BJ (cell line): ENCODE results near the gene PTPN5. TPM values are rescaled to one million over a fixed set of nuclear protein-coding genes. Genes with fewer than 3 reads are reported as not detected.

ENCODE experiments used
- CTCF ChIA-PET: fragments of 350-600 bp; formaldehyde crosslinking; extraction: SDS; loops from one replicate; lab custom pipeline; 2021; ENCODE audit warnings: antibody characterized with exemption, inconsistent platforms; lab: Yijun Ruan, JAX
- POLR2A ChIA-PET: fragments of 300-600 bp; sonication (Branson Sonifier 250); formaldehyde crosslinking; extraction: SDS; loops from one replicate; lab custom pipeline; 2021; ENCODE audit warnings: antibody characterized with exemption; lab: Charles Lee
- DNase-seq: peaks from one replicate; pipeline ENCODE4 v3.0.0-alpha.2; 2011; ENCODE audit warnings: low read depth
- H3K27me3 ChIP-seq: 2 replicates; pipeline ENCODE4 v1.6.0; 2011; ENCODE audit warnings: low read length; ENCODE audit not compliant: control insufficient read depth, insufficient read depth
- H3K36me3 ChIP-seq: 2 replicates; pipeline ENCODE4 v1.5.1; 2011; ENCODE audit warnings: low read length; ENCODE audit not compliant: control insufficient read depth, insufficient read depth
- H3K4me3 ChIP-seq: 2 replicates; pipeline ENCODE4 v1.5.1; 2011; ENCODE audit warnings: low read depth, mild to moderate bottlenecking, control low read depth, low read length
- polyA plus RNA-seq: library from polyadenylated mRNA; depleted of rRNA; stranded (reverse); fragments of >200 nt; gene quantifications from 2 replicates; pipeline ENCODE4 v1.2.3, GENCODE V29; 2011
- TF ChIP-seq, protein P1 (sequence below): IDR thresholded peaks from 2 replicates; pipeline ENCODE4 v1.5.1; 2011; ENCODE audit warnings: low read depth, mild to moderate bottlenecking, control low read depth, inconsistent platforms, low read length, moderate library complexity; ENCODE audit not compliant: insufficient read depth

Gene PTPN5
- polyA plus RNA-seq, 1 experiment = not detected

GRCh38 chr11:18780329-18780728 is 11.3 kb downstream of the PTPN5 start:
- Histone ChIP-seq H3K27me3 (no peaks in the 10 kb centered on the region), H3K36me3 (no peaks in the 10 kb centered on the region), H3K4me3 (no peak overlapping the region)
- ChIA-PET CTCF (interaction anchor here (0.6 to 7.7 kb wide), 5 partner anchors 15 to 240 kb away, joined by 3 to 72 read pairs (median 3); no protein-coding TSS in a partner anchor), POLR2A (no interaction called here)
- TF ChIP-seq, protein P1, sequence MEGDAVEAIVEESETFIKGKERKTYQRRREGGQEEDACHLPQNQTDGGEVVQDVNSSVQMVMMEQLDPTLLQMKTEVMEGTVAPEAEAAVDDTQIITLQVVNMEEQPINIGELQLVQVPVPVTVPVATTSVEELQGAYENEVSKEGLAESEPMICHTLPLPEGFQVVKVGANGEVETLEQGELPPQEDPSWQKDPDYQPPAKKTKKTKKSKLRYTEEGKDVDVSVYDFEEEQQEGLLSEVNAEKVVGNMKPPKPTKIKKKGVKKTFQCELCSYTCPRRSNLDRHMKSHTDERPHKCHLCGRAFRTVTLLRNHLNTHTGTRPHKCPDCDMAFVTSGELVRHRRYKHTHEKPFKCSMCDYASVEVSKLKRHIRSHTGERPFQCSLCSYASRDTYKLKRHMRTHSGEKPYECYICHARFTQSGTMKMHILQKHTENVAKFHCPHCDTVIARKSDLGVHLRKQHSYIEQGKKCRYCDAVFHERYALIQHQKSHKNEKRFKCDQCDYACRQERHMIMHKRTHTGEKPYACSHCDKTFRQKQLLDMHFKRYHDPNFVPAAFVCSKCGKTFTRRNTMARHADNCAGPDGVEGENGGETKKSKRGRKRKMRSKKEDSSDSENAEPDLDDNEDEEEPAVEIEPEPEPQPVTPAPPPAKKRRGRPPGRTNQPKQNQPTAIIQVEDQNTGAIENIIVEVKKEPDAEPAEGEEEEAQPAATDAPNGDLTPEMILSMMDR = no peak
- DNase-seq = no peak

DNA sequence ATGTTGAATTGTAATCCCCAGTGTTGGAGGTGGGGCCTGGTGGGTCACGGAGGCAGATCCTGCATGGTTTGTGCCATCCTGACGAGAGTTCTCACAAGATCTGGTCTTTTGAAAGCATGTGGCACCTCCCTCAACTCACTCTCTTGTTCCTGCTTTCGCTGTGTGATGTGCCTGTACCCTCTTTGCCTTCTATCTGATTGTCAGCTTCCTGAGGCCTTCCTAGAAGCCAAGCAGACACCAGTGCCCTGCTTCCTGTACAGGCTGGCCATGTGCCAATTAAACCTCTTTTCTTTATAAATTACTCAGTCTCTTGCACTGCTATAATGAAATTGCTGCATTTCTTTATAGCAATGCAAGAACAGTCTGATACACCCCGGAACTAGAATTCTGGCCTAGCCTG is 13.1 kb downstream of the PTPN5 start:
- POLR2A ChIA-PET = no interaction called here
- Histone ChIP-seq H3K4me3 (no peak overlapping the region), H3K27me3 (no peaks in the 10 kb centered on the region), H3K36me3 (no peaks in the 10 kb centered on the region)
- TF ChIP-seq, protein P1 = no peak
- CTCF ChIA-PET = interaction anchor here (0.9 to 7.7 kb wide), 3 partner anchors 15 to 57 kb away, joined by 3 to 72 read pairs (median 6); no protein-coding TSS in a partner anchor
- DNase-seq = no peak

GRCh38 chr11:18776324-18776723 is 15.3 kb downstream of the PTPN5 start:
- Histone ChIP-seq H3K27me3 (peaks cover 1% of the 10 kb centered on the region; the same call in 1 of the 2 replicates), H3K36me3 (no peaks in the 10 kb centered on the region), H3K4me3 (no peak overlapping the region)
- no peak for DNase-seq
- POLR2A ChIA-PET = no interaction called here
- TF ChIP-seq, protein P1 = no peak
- CTCF ChIA-PET = interaction anchor here (1.1 to 7.7 kb wide), 5 partner anchors 11 to 660 kb away, joined by 3 to 72 read pairs (median 8); no protein-coding TSS in a partner anchor

- POLR2A ChIA-PET = no interaction called here
- TF ChIP-seq, protein P1 = peak; percentile 73
- CTCF ChIA-PET = interaction anchor here (0.6 to 7.7 kb wide), 10 partner anchors 8 to 659 kb away, joined by 3 to 72 read pairs (median 6); no protein-coding TSS in a partner anchor
- DNase-seq = no peak
- Histone ChIP-seq H3K4me3 (no peak overlapping the region), H3K36me3 (no peaks in the 10 kb centered on the region), H3K27me3 (peaks cover 1% of the 10 kb centered on the region; the same call in 1 of the 2 replicates)
Measured at GRCh38 chr11:18775492-18776292, 15.9 kb downstream of the PTPN5 start.

DNA sequence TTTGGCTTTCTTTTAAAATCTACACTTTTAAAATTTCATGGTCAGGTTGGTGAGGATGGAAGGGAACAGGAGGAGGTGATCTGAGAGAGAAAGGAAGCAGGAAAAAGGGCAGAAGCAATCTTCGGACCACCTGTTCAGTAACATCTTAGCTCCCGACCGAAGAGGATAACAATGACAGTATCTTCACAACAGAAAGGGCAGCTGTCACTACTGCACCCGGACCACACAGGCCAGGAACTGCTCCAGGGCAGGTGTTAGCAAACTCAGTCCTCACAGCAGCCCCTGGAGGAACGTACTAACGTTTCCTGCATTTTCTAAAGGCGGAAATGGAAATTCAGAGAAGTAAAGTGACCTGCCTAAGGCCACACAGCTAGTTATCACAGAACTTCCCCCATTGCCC is 16.8 kb downstream of the PTPN5 start:
- H3K4me3 ChIP-seq = no peak overlapping the region
- TF ChIP-seq, protein P1 = no peak
- POLR2A ChIA-PET = no interaction called here
- no peak for DNase-seq
- CTCF ChIA-PET = interaction anchor here (0.6 to 7.7 kb wide), 9 partner anchors 9 to 1627 kb away, joined by 3 to 72 read pairs (median 8); no protein-coding TSS in a partner anchor
- peaks cover 1% of the 10 kb centered on the region; the same call in 1 of the 2 replicates for H3K27me3 ChIP-seq
- H3K36me3 ChIP-seq = no peaks in the 10 kb centered on the region
